SU-DHL-6 (cell line): Measurements from ENCODE around the gene CEACAM18.

ENCODE experiments used
- CTCF ChIP-seq: fragments of 200-600 bp; sonication (generic); IDR thresholded peaks from one replicate; pipeline ENCODE4 v1.5.1; 2017; ENCODE audit warnings: antibody characterized with exemption, mild to moderate bottlenecking, low read length, moderate library complexity; ENCODE audit not compliant: insufficient read depth, poor library complexity, severe bottlenecking
- EZH2phosphoT487 ChIP-seq: fragments of 200-600 bp; sonication (generic), shearing (Covaris generic); conservative IDR thresholded peaks from 2 replicates; pipeline ENCODE4 v1.6.1; 2018; ENCODE audit warnings: mild to moderate bottlenecking, antibody characterized with exemption, low read length, moderate library complexity, mixed read lengths

DNA sequence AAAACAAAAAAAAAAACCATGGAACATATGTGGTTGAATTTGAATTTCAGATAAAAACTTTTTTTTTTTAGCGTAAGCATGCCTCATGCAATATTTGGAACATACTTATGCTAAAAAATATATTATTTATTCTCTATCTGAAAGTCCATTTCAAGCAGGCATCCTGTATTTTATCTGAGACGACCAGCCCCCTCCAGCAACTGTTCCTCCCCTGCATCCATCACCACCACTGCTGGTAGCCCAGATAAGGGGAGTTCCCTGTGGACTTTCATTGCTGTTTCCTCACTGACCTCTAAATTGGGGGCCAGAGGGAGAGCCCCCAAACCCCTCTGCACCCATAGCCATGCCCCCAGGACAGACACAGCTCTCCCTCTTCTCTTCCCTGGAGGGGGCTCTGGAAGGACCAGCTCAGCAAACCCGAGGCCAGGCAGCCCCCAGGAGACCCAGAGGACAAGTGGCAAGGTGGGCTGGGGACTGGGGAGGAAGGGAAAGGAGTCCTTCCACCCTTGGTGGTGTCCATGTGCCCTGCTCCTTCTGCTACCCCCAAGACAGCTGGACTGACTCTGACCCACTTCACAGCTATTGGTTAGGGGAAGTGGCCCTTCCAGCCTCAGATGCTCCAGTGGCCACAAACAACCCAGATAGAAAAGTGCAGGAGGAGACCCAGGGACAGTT is 29.9 kb downstream of the CEACAM18 start:
- TF ChIP-seq CTCF (no peak), EZH2phosphoT487 (no peak)
